Smooth muscle cell (in vitro differentiated cells): ENCODE results near the gene ZNF565. TPM values are rescaled to one million over a fixed set of nuclear protein-coding genes. Genes with fewer than 3 reads are reported as not detected.
A peak's percentile ranks its signal among the peaks of the same experiment; 100 is the strongest.
"Not testable (repeated sequence)": the region's sequence is repeated elsewhere in the genome, so short reads cannot be mapped to it uniquely, and the experiment has no call there.

Experiments
- DNase-seq: peaks from one replicate; lab custom pipeline; 2025; ENCODE audit not compliant: unreplicated experiment; lab: John Stamatoyannopoulos, UW
- H2AFZ ChIP-seq: fragments of 200-600 bp; sonication (generic); 2 replicates; pipeline ENCODE4 v1.6.0; 2016; ENCODE audit warnings: antibody characterized with exemption, low read depth, mild to moderate bottlenecking
- H3F3A ChIP-seq: fragments of 200-600 bp; sonication (generic); 2 replicates; pipeline ENCODE4 v1.6.0; 2017; ENCODE audit warnings: antibody characterized with exemption, low read depth
- H3K27ac ChIP-seq: fragments of 200-600 bp; sonication (generic); 2 replicates; pipeline ENCODE4 v1.5.1; 2016; ENCODE audit warnings: low read depth, mild to moderate bottlenecking
- H3K27me3 ChIP-seq: fragments of 200-600 bp; sonication (generic); 2 replicates; pipeline ENCODE4 v1.6.1; 2016; ENCODE audit warnings: low read depth, mild to moderate bottlenecking
- H3K36me3 ChIP-seq: fragments of 200-600 bp; sonication (generic); 2 replicates; pipeline ENCODE4 v1.5.1; 2016; ENCODE audit warnings: low read depth
- H3K4me1 ChIP-seq: fragments of 200-600 bp; sonication (generic); 2 replicates; pipeline ENCODE4 v1.5.1; 2016; ENCODE audit warnings: low read depth
- H3K4me2 ChIP-seq: fragments of 200-600 bp; sonication (generic); 2 replicates; pipeline ENCODE4 v1.6.0; 2016; ENCODE audit warnings: mild to moderate bottlenecking
- H3K4me3 ChIP-seq: fragments of 200-600 bp; sonication (generic); 2 replicates; pipeline ENCODE4 v1.5.1; 2016; ENCODE audit warnings: mild to moderate bottlenecking
- H3K79me2 ChIP-seq: fragments of 200-600 bp; sonication (generic); 2 replicates; pipeline ENCODE4 v1.6.0; 2016; ENCODE audit warnings: low read depth, mild to moderate bottlenecking
- H3K9ac ChIP-seq: fragments of 200-600 bp; sonication (generic); 2 replicates; pipeline ENCODE4 v1.6.0; 2016; ENCODE audit warnings: low read depth
- H3K9me3 ChIP-seq: fragments of 200-600 bp; sonication (generic); replicated peaks from 2 replicates; pipeline ENCODE4 v1.5.1; 2016; ENCODE audit warnings: low read depth
- H4K20me1 ChIP-seq: fragments of 200-600 bp; sonication (generic); 2 replicates; pipeline ENCODE4 v1.6.0; 2016; ENCODE audit warnings: low read depth
- CTCF ChIP-seq: fragments of 200-600 bp; sonication (generic); IDR thresholded peaks from 2 replicates; pipeline ENCODE4 v1.5.1; 2017; ENCODE audit warnings: borderline replicate concordance, mild to moderate bottlenecking, antibody characterized with exemption; ENCODE audit not compliant: insufficient read depth, poor library complexity, severe bottlenecking
- WGBS: methylation state at CpG from one replicate; pipeline ENCODE4 v1.1.7; 2016; ENCODE audit warnings: low lambda C conversion rate; 5-methylcytosine and 5-hydroxymethylcytosine counted together
- polyA plus RNA-seq: library from polyadenylated mRNA; unstranded; fragments of >200 nt; fragmentation: Nextera tagmentation; extraction: Ambion mirVana; gene quantifications from 2 replicates; pipeline ENCODE4 v1.2.1, GENCODE V29; 2016
- total RNA-seq: library from RNA; depleted of rRNA; stranded (reverse); fragments of >200 nt; gene quantifications from 2 replicates; pipeline ENCODE4 v1.2.3, GENCODE V29; 2014

ZNF565 gene
- total and polyA plus RNA-seq, 2 experiments from 2014 or later, result 4.5 to 4.7 TPM

- 76% methylated on average over 10 of the region's 10 CpGs for WGBS
- no peak overlapping the region for H2AFZ ChIP-seq
- no peak overlapping the region for H3K4me2 ChIP-seq
- no peak overlapping the region for H3K9ac ChIP-seq
- peak overlapping the region; percentile 68 for H3K27ac ChIP-seq
- no peaks in the 10 kb centered on the region for H3K4me1 ChIP-seq
- no peak overlapping the region for H3K4me3 ChIP-seq
- H3K79me2 ChIP-seq, result no peaks in the 10 kb centered on the region
- no peaks in the 10 kb centered on the region for H3K9me3 ChIP-seq
- H3F3A ChIP-seq, result no peaks in the 10 kb centered on the region
- H4K20me1 ChIP-seq, result no peaks in the 10 kb centered on the region
- no peaks in the 10 kb centered on the region for H3K27me3 ChIP-seq
- no peaks in the 10 kb centered on the region for H3K36me3 ChIP-seq
- no peak for TF ChIP-seq CTCF
- no peak for DNase-seq
Observed at GRCh38 chr19:36183245-36183628, 31.2 kb downstream of the ZNF565 start.

- 53% methylated on average over 17 of the region's 17 CpGs for WGBS
- no peak for DNase-seq
- H3K4me1 ChIP-seq, result no peaks in the 10 kb centered on the region
- no peaks in the 10 kb centered on the region for H3K79me2 ChIP-seq
- H3K9me3 ChIP-seq, result no peaks in the 10 kb centered on the region
- TF ChIP-seq CTCF, result no peak
- no peak overlapping the region for H3K4me2 ChIP-seq
- no peak overlapping the region for H2AFZ ChIP-seq
- H3K36me3 ChIP-seq, result no peaks in the 10 kb centered on the region
- peak overlapping the region; percentile 26 for H3K9ac ChIP-seq
- peak overlapping the region; percentile 68 for H3K27ac ChIP-seq
- H4K20me1 ChIP-seq, result no peaks in the 10 kb centered on the region
- H3F3A ChIP-seq, result no peaks in the 10 kb centered on the region
- no peak overlapping the region for H3K4me3 ChIP-seq
- H3K27me3 ChIP-seq, result no peaks in the 10 kb centered on the region
Observed at GRCh38 chr19:36182612-36183244, 31.7 kb downstream of the ZNF565 start.

GRCh38 chr19:36179077-36179476 lies 35.4 kb downstream of the ZNF565 start:
- H3K27ac ChIP-seq, H3K27me3 ChIP-seq, H3K9ac ChIP-seq, H2AFZ ChIP-seq, H3K36me3 ChIP-seq, H3K9me3 ChIP-seq, H4K20me1 ChIP-seq, H3K4me3 ChIP-seq, H3K4me2 ChIP-seq, DNase-seq, H3K79me2 ChIP-seq, H3K4me1 ChIP-seq, H3F3A ChIP-seq: not testable (repeated sequence)
- WGBS, result 52% methylated on average over 2 of the region's 2 CpGs

- H3F3A ChIP-seq, H3K4me2 ChIP-seq, H3K79me2 ChIP-seq, H2AFZ ChIP-seq, H3K4me1 ChIP-seq, H3K36me3 ChIP-seq, H3K4me3 ChIP-seq, H3K27me3 ChIP-seq, H4K20me1 ChIP-seq, H3K27ac ChIP-seq, H3K9me3 ChIP-seq, H3K9ac ChIP-seq, DNase-seq: not testable (repeated sequence)
- 93% methylated on average over 8 of the region's 8 CpGs for WGBS
Observed at GRCh38 chr19:36173846-36174245, 40.6 kb downstream of the ZNF565 start.

- no peak for DNase-seq
- no peaks in the 10 kb centered on the region for H4K20me1 ChIP-seq
- no peaks in the 10 kb centered on the region for H3K4me1 ChIP-seq
- no peaks in the 10 kb centered on the region for H3F3A ChIP-seq
- no peak overlapping the region for H3K27ac ChIP-seq
- no peak overlapping the region for H2AFZ ChIP-seq
- H3K9ac ChIP-seq, result no peak overlapping the region
- H3K36me3 ChIP-seq, result no peaks in the 10 kb centered on the region
- 96% methylated on average over 5 of the region's 5 CpGs for WGBS
- H3K9me3 ChIP-seq, result no peaks in the 10 kb centered on the region
- no peak for TF ChIP-seq CTCF
- H3K79me2 ChIP-seq, result no peaks in the 10 kb centered on the region
- no peaks in the 10 kb centered on the region for H3K27me3 ChIP-seq
- no peak overlapping the region for H3K4me3 ChIP-seq
- H3K4me2 ChIP-seq, result no peak overlapping the region
Observed at GRCh38 chr19:36172852-36173251, 41.6 kb downstream of the ZNF565 start.
